Measurements from ENCODE around the gene BANK1. TPM values are rescaled to one million over a fixed set of nuclear protein-coding genes. Genes with fewer than 3 reads are reported as not detected.
"Not testable (repeated sequence)": the region's sequence is repeated elsewhere in the genome, so short reads cannot be mapped to it uniquely, and the experiment has no call there.

Gene BANK1
- total RNA-seq, 1 donor from 2014 or later: 0.87 TPM

DNA sequence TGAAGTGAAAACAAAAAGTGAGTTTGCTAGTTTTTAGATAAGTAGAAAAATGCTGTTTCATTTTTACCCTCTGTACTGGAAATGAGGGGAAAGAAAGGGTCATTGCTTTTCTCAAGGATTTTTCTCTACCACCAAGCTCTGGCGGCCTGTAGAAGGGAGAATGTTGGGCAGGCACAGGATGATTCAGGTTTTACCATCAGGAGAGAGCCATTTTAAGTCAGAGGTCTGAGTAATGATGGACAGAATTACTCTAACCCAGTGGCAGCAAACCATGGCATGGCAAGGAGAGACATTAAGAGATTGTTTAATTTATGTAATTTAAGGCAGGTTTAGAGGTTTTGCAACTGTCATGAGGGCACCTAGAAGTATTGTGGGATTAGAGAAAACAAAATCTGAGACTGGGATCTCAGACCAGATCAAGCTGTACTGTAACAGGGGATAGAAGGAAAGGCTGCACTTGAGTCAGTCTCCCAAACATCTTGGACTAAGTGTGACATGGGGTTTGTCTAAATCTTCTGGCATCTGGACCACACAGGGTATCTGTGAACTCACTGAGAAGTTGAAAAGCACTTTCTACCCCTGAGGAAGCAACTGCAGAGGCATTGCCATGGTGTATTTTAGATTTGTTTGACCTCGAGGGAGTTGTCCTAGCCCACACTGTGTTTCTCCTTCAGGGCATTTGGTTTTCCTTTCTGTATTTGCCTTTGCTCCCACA is 81.6 kb downstream of the BANK1 start:
- Mint-ChIP-seq H3K4me3 (no peak overlapping the region), H3K4me1 (no peaks in the 10 kb centered on the region), H3K27me3 (ENCODE audit: low read depth) (no peaks in the 10 kb centered on the region), H3K9me3 (peaks cover 3% of the 10 kb centered on the region), H3K36me3 (no peaks in the 10 kb centered on the region), H3K27ac (no peak overlapping the region)
- TF ChIP-seq, protein P1, sequence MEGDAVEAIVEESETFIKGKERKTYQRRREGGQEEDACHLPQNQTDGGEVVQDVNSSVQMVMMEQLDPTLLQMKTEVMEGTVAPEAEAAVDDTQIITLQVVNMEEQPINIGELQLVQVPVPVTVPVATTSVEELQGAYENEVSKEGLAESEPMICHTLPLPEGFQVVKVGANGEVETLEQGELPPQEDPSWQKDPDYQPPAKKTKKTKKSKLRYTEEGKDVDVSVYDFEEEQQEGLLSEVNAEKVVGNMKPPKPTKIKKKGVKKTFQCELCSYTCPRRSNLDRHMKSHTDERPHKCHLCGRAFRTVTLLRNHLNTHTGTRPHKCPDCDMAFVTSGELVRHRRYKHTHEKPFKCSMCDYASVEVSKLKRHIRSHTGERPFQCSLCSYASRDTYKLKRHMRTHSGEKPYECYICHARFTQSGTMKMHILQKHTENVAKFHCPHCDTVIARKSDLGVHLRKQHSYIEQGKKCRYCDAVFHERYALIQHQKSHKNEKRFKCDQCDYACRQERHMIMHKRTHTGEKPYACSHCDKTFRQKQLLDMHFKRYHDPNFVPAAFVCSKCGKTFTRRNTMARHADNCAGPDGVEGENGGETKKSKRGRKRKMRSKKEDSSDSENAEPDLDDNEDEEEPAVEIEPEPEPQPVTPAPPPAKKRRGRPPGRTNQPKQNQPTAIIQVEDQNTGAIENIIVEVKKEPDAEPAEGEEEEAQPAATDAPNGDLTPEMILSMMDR (IDR thresholded peaks at IDR 0.05; ENCODE audit: unreplicated experiment): no peak
- DNase-seq (ENCODE audit: low spot score in 2 of 2, unreplicated experiment in 2 of 2): no peak

DNA sequence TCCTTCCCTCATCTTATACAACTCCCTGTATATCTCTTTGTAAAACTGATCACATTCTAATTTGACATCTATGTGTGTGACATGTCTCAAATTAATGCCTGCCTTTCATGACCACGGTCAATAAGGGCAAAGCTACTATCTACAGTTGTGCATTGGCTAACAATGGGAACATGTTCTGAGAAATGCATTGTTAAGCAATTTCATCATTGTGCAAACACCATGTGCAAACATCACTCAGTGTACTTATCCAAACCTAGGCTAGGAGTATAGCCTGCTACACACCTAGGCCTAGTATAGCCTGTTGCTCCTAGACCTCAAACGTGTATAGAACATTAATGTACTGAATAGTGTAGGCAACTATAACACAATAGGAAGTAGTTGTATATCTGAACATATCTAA is 95.0 kb downstream of the BANK1 start:
- H3K27me3 Mint-ChIP-seq (ENCODE audit: low read depth): no peaks in the 10 kb centered on the region
- no peaks in the 10 kb centered on the region for H3K36me3 Mint-ChIP-seq
- no peak for DNase-seq (ENCODE audit: low spot score in 2 of 2, unreplicated experiment in 2 of 2)
- peaks cover 13% of the 10 kb centered on the region for H3K9me3 Mint-ChIP-seq
- peaks cover 7% of the 10 kb centered on the region for H3K4me1 Mint-ChIP-seq
- H3K27ac Mint-ChIP-seq: no peak overlapping the region
- no peak overlapping the region for H3K4me3 Mint-ChIP-seq
- TF ChIP-seq, protein P1 (IDR thresholded peaks at IDR 0.05; ENCODE audit: unreplicated experiment): no peak

DNA sequence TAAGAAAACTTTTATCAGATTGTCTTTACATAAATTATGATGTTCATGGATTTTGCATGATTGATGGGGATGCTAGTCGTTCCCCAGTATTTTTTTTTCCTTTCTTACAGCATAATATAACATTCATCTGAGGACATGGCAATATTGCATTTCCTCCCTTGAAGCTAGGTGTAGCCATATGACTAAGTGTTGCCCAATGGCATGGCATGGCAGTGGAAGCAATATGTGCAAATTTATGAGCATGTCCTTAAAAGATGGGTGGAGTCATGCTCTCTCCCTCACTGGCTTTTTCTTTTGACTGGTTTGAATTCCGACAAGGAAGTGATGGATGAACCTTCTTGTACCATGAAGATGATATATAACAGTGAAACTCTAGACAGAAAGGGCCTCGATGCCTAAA is 96.3 kb downstream of the BANK1 start:
- Mint-ChIP-seq H3K27ac (no peak overlapping the region), H3K27me3 (ENCODE audit: low read depth) (no peaks in the 10 kb centered on the region), H3K9me3 (peaks cover 24% of the 10 kb centered on the region), H3K36me3 (peaks cover 5% of the 10 kb centered on the region), H3K4me3 (no peak overlapping the region), H3K4me1 (peaks cover 7% of the 10 kb centered on the region)
- TF ChIP-seq, protein P1 (IDR thresholded peaks at IDR 0.05; ENCODE audit: unreplicated experiment): no peak
- DNase-seq (ENCODE audit: low spot score in 2 of 2, unreplicated experiment in 2 of 2): no peak

DNA sequence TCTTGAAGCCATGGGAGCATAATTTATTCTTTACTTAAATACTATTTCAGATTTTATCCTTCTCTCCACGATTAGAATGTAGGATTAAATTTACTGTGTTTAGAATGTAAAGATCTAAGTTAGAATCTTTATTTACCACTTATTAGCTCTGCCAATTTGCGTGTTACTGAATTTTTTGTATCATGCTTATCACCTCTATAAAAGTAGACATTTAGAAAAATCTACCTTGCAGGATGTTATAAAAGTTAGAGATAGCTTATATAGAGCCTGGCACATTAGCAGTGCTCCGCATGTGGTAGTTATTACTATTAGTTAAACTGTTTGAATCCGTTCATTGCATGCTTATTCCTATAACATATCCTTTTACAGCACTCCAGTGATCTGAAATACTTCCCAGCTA is 97.9 kb downstream of the BANK1 start:
- TF ChIP-seq, protein P1 (IDR thresholded peaks at IDR 0.05; ENCODE audit: unreplicated experiment): no peak
- H3K4me1 Mint-ChIP-seq: peaks cover 7% of the 10 kb centered on the region
- DNase-seq (ENCODE audit: low spot score in 2 of 2, unreplicated experiment in 2 of 2): no peak
- H3K27ac Mint-ChIP-seq: peak overlapping the region; percentile 15
- peaks cover 6% of the 10 kb centered on the region for H3K36me3 Mint-ChIP-seq
- H3K27me3 Mint-ChIP-seq (ENCODE audit: low read depth): no peaks in the 10 kb centered on the region
- H3K9me3 Mint-ChIP-seq: peaks cover 25% of the 10 kb centered on the region
- no peak overlapping the region for H3K4me3 Mint-ChIP-seq

DNA sequence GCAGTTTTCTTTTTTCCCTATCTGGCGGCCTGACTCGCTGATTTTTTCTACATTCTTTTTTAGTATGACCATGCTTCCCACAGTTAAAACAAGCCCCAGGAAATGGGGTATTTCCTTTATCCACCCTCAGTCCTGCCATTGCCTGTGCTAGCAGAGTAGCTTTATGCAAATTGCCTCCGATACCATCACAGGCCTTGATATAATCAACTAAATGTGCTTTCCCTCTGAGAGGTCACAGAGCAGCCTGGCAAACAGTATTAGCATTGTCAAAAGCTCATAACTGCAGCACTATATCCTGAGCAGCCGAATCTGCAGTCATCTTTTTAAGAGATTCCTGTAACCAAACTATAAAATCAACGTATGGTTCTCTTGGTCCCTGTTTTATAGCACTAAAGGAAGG is 115.0 kb downstream of the BANK1 start:
- not testable (repeated sequence) for H3K9me3 Mint-ChIP-seq; H3K36me3 Mint-ChIP-seq; DNase-seq (ENCODE audit: low spot score in 2 of 2, unreplicated experiment in 2 of 2); H3K4me1 Mint-ChIP-seq; H3K4me3 Mint-ChIP-seq; H3K27ac Mint-ChIP-seq; H3K27me3 Mint-ChIP-seq (ENCODE audit: low read depth)

DNA sequence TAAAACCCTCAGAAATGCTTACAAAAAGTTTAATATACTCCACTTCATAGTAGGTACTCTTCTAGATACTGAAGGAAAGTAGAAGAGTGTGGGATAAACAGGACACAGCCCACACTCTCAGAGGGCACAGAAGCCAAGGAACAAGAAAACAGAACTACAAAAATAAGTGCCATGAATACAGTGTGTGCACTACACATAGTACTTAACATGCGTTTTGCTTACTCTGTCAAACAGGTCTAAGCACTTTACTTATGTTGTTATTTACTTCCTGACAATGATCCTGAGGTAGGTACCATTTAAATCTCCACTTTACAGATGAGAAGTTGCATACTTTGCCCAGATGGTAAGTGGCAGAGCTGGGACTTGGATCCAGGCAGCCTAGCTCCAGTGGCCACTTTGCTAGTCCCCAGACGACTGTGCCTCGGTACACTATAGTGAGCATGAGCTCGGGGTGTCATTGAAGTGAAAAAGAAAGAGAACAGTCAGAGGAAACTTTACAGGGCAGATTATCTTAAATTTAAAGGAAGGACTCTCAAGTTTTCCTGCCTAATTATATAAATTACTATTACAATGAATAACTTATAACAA is 120.3 kb downstream of the BANK1 start:
- no peaks in the 10 kb centered on the region for H3K36me3 Mint-ChIP-seq
- no peak overlapping the region for H3K4me3 Mint-ChIP-seq
- no peaks in the 10 kb centered on the region for H3K4me1 Mint-ChIP-seq
- TF ChIP-seq, protein P1 (IDR thresholded peaks at IDR 0.05; ENCODE audit: unreplicated experiment): no peak
- peaks cover 15% of the 10 kb centered on the region for H3K9me3 Mint-ChIP-seq
- H3K27me3 Mint-ChIP-seq (ENCODE audit: low read depth): no peaks in the 10 kb centered on the region
- DNase-seq (ENCODE audit: low spot score in 2 of 2, unreplicated experiment in 2 of 2): no peak
- H3K27ac Mint-ChIP-seq: no peak overlapping the region
